ENCODE data around the gene PRKCD.

PRKCD gene

GRCh38 chr3:53236112-53236841 lies 75.3 kb downstream of the PRKCD start:
- no peak for DNase-seq

GRCh38 chr3:53238051-53238850 lies 77.2 kb downstream of the PRKCD start:
- DNase-seq = no peak

- DNase-seq = no peak
Measured at GRCh38 chr3:53238886-53239285, 77.9 kb downstream of the PRKCD start.

- DNase-seq = no peak
Measured at GRCh38 chr3:53239800-53240199, 78.8 kb downstream of the PRKCD start.

GRCh38 chr3:53240989-53241972 lies 80.3 kb downstream of the PRKCD start:
- DNase-seq = no peak

GRCh38 chr3:53242155-53242554 lies 81.1 kb downstream of the PRKCD start:
- no peak for DNase-seq

All from NCI-H446 treated with DMSO at 0.1 percent for 48 hours (cell line).